ENCODE results near the gene TNFAIP8L3.

Gene TNFAIP8L3

GRCh38 chr15:51121118-51121517 is 26.4 kb upstream of the TNFAIP8L3 start:
- DNase-seq = no peak
- Histone ChIP-seq H3K27me3 (ENCODE audit: insufficient read depth, low read depth, severe bottlenecking) (no peaks in the 10 kb centered on the region), H3K9me3 (ENCODE audit: severe bottlenecking) (no peaks in the 10 kb centered on the region), H3K4me3 (ENCODE audit: low read depth, low read length) (no peak overlapping the region), H3K36me3 (no peaks in the 10 kb centered on the region), H3K27ac (no peak overlapping the region)
- TF ChIP-seq, protein P1, sequence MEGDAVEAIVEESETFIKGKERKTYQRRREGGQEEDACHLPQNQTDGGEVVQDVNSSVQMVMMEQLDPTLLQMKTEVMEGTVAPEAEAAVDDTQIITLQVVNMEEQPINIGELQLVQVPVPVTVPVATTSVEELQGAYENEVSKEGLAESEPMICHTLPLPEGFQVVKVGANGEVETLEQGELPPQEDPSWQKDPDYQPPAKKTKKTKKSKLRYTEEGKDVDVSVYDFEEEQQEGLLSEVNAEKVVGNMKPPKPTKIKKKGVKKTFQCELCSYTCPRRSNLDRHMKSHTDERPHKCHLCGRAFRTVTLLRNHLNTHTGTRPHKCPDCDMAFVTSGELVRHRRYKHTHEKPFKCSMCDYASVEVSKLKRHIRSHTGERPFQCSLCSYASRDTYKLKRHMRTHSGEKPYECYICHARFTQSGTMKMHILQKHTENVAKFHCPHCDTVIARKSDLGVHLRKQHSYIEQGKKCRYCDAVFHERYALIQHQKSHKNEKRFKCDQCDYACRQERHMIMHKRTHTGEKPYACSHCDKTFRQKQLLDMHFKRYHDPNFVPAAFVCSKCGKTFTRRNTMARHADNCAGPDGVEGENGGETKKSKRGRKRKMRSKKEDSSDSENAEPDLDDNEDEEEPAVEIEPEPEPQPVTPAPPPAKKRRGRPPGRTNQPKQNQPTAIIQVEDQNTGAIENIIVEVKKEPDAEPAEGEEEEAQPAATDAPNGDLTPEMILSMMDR (IDR thresholded peaks at IDR 0.05; ENCODE audit: low read depth, low read length) = no peak

GRCh38 chr15:51119120-51119519 is 24.4 kb upstream of the TNFAIP8L3 start:
- H3K9me3 ChIP-seq (ENCODE audit: severe bottlenecking) = no peaks in the 10 kb centered on the region
- no peak overlapping the region for H3K27ac ChIP-seq
- H3K4me3 ChIP-seq (ENCODE audit: low read depth, low read length) = no peak overlapping the region
- DNase-seq = no peak
- TF ChIP-seq, protein P1 (IDR thresholded peaks at IDR 0.05; ENCODE audit: low read depth, low read length) = no peak
- H3K36me3 ChIP-seq = no peaks in the 10 kb centered on the region
- no peaks in the 10 kb centered on the region for H3K27me3 ChIP-seq (ENCODE audit: insufficient read depth, low read depth, severe bottlenecking)

GRCh38 chr15:51117270-51117669 is 22.6 kb upstream of the TNFAIP8L3 start:
- TF ChIP-seq, protein P1 (IDR thresholded peaks at IDR 0.05; ENCODE audit: low read depth, low read length) = no peak
- H3K9me3 ChIP-seq (ENCODE audit: severe bottlenecking) = no peaks in the 10 kb centered on the region
- DNase-seq = no peak

GRCh38 chr15:51114437-51115119 is 19.9 kb upstream of the TNFAIP8L3 start:
- DNase-seq = no peak
- H3K4me3 ChIP-seq (ENCODE audit: low read depth, low read length) = no peak overlapping the region
- H3K36me3 ChIP-seq = no peaks in the 10 kb centered on the region
- no peak overlapping the region for H3K27ac ChIP-seq
- no peaks in the 10 kb centered on the region for H3K27me3 ChIP-seq (ENCODE audit: insufficient read depth, low read depth, severe bottlenecking)
- H3K9me3 ChIP-seq (ENCODE audit: severe bottlenecking) = no peaks in the 10 kb centered on the region
- TF ChIP-seq, protein P1 (IDR thresholded peaks at IDR 0.05; ENCODE audit: low read depth, low read length) = no peak

More at GRCh38 chr15:51117270-51117669, 22.6 kb upstream of the TNFAIP8L3 start:
- H3K4me3 ChIP-seq (ENCODE audit: low read depth, low read length) = no peak overlapping the region
- no peaks in the 10 kb centered on the region for H3K27me3 ChIP-seq (ENCODE audit: insufficient read depth, low read depth, severe bottlenecking)
- H3K27ac ChIP-seq = no peak overlapping the region
- H3K36me3 ChIP-seq = no peaks in the 10 kb centered on the region

- Histone ChIP-seq H3K36me3 (no peaks in the 10 kb centered on the region), H3K9me3 (ENCODE audit: severe bottlenecking) (no peaks in the 10 kb centered on the region), H3K27me3 (ENCODE audit: insufficient read depth, low read depth, severe bottlenecking) (no peaks in the 10 kb centered on the region), H3K27ac (no peak overlapping the region), H3K4me3 (ENCODE audit: low read depth, low read length) (no peak overlapping the region)
- no peak for DNase-seq
- TF ChIP-seq, protein P1 (IDR thresholded peaks at IDR 0.05; ENCODE audit: low read depth, low read length) = no peak
These were observed 17.4 kb upstream of the TNFAIP8L3 start for GRCh38 chr15:51112078-51112477.

- TF ChIP-seq, protein P1 (IDR thresholded peaks at IDR 0.05; ENCODE audit: low read depth, low read length) = no peak
- no peaks in the 10 kb centered on the region for H3K9me3 ChIP-seq (ENCODE audit: severe bottlenecking)
- H3K27ac ChIP-seq = no peak overlapping the region
- no peak overlapping the region for H3K4me3 ChIP-seq (ENCODE audit: low read depth, low read length)
- no peaks in the 10 kb centered on the region for H3K27me3 ChIP-seq (ENCODE audit: insufficient read depth, low read depth, severe bottlenecking)
- no peak for DNase-seq
- no peaks in the 10 kb centered on the region for H3K36me3 ChIP-seq
These were observed 16.4 kb upstream of the TNFAIP8L3 start for GRCh38 chr15:51111061-51111460.

All from WERI-Rb-1 (cell line).